GM04503 (cell line): ENCODE measurements around the gene SMIM14.

Source experiments
- DNase-seq: peaks from one replicate; pipeline ENCODE4 v3.0.0-alpha.2; 2012; ENCODE audit warnings: low read depth

The SMIM14 gene

GRCh38 chr4:39497909-39498726 is 140.5 kb downstream of the SMIM14 start:
- DNase-seq, result no peak
